ENCODE results near the gene ZNRF2.

DNA sequence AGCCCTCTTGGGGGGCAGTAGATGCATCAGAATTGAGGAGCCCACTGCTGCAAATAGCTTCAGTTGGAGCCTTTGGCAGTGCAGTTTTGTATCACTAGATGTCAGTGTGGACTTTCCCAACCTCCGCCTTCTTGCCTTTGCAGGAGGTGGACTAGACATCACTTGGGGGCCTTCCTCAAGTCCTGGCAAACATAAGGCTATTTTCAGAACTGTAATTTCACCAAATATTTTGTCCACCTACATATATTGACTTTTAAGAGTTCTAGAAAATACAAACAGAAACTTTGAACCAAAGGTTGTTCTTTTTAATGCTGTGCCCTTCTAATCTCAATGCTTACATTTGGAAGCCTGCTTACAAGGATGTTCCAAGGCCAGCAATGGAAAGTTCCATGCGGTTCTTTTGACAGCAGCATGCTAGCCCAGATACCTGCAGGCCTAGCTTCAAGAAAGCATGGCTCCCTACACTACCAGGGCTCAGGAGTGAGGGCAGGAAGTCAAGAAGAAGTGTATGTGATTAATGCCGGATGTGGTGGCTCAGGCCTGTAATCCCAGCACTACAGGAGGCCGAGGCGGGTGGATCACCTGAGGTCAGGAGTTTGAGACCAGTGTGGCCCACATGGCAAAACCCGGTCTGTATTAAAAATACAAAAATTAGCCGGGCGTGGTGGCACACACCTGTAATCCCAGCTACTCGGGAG lies 8.0 kb upstream of the ZNRF2 start:
- TF ChIP-seq POLR2A (IDR thresholded peaks at IDR 0.05; ENCODE audit: extremely low read depth, insufficient read length), result no peak
- TF ChIP-seq, protein P1, sequence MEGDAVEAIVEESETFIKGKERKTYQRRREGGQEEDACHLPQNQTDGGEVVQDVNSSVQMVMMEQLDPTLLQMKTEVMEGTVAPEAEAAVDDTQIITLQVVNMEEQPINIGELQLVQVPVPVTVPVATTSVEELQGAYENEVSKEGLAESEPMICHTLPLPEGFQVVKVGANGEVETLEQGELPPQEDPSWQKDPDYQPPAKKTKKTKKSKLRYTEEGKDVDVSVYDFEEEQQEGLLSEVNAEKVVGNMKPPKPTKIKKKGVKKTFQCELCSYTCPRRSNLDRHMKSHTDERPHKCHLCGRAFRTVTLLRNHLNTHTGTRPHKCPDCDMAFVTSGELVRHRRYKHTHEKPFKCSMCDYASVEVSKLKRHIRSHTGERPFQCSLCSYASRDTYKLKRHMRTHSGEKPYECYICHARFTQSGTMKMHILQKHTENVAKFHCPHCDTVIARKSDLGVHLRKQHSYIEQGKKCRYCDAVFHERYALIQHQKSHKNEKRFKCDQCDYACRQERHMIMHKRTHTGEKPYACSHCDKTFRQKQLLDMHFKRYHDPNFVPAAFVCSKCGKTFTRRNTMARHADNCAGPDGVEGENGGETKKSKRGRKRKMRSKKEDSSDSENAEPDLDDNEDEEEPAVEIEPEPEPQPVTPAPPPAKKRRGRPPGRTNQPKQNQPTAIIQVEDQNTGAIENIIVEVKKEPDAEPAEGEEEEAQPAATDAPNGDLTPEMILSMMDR (IDR thresholded peaks at IDR 0.05; ENCODE audit: low read depth, low read length), result peak; percentile 88
- TF ChIP-seq, protein P2, sequence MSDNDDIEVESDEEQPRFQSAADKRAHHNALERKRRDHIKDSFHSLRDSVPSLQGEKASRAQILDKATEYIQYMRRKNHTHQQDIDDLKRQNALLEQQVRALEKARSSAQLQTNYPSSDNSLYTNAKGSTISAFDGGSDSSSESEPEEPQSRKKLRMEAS (IDR thresholded peaks at IDR 0.05; ENCODE audit: low read depth, low read length), result no peak
- TF ChIP-seq MYC (IDR thresholded peaks at IDR 0.05; ENCODE audit: low read depth, low read length), result no peak
